SK-N-MC (cell line): ENCODE measurements around the gene PLEKHG5.
"Not testable (repeated sequence)": the region's sequence is repeated elsewhere in the genome, so short reads cannot be mapped to it uniquely, and the experiment has no call there.

ENCODE experiments used
- DNase-seq: peaks from one replicate; pipeline ENCODE4 v3.0.0-alpha.2; 2011; ENCODE audit warnings: low read depth, low spot score
- H3K27ac ChIP-seq: fragments of 200-600 bp; sonication (generic); 2 replicates; pipeline ENCODE4 v1.5.1; 2016; ENCODE audit warnings: mixed run types
- H3K36me3 ChIP-seq: fragments of 200-600 bp; sonication (generic); 2 replicates; pipeline ENCODE4 v1.6.1; 2017; ENCODE audit warnings: antibody characterized with exemption, low read length, mixed read lengths; ENCODE audit not compliant: insufficient read depth
- H3K4me3 ChIP-seq: fragments of 200-600 bp; sonication (generic); 2 replicates; pipeline ENCODE4 v1.5.1; 2016
- H3K9ac ChIP-seq: fragments of 200-600 bp; sonication (generic); 2 replicates; pipeline ENCODE4 v1.8.0; 2017; ENCODE audit warnings: mixed run types, mixed read lengths; ENCODE audit not compliant: insufficient read length
- H3K9me3 ChIP-seq: fragments of 200-600 bp; sonication (generic); 2 replicates; pipeline ENCODE4 v1.6.1; 2017; ENCODE audit warnings: low read depth, mild to moderate bottlenecking, antibody characterized with exemption, low read length, moderate library complexity, mixed read lengths
- EZH2 ChIP-seq: fragments of 200-600 bp; sonication (generic); IDR thresholded peaks from one replicate; pipeline ENCODE4 v1.6.1; 2017; ENCODE audit warnings: antibody characterized with exemption
- FOXP2 ChIP-seq: optimal IDR thresholded peaks from 2 replicates; pipeline ENCODE3; 2011; ENCODE audit warnings: mild to moderate bottlenecking, moderate library complexity; ENCODE audit not compliant: insufficient read depth; ENCODE audit errors: extremely low read length, control extremely low read depth
- POLR2AphosphoS5 ChIP-seq: IDR thresholded peaks from 2 replicates; pipeline ENCODE4 v1.6.1; 2012; ENCODE audit warnings: mild to moderate bottlenecking, low read depth, low read length, borderline replicate concordance

Gene PLEKHG5

DNA sequence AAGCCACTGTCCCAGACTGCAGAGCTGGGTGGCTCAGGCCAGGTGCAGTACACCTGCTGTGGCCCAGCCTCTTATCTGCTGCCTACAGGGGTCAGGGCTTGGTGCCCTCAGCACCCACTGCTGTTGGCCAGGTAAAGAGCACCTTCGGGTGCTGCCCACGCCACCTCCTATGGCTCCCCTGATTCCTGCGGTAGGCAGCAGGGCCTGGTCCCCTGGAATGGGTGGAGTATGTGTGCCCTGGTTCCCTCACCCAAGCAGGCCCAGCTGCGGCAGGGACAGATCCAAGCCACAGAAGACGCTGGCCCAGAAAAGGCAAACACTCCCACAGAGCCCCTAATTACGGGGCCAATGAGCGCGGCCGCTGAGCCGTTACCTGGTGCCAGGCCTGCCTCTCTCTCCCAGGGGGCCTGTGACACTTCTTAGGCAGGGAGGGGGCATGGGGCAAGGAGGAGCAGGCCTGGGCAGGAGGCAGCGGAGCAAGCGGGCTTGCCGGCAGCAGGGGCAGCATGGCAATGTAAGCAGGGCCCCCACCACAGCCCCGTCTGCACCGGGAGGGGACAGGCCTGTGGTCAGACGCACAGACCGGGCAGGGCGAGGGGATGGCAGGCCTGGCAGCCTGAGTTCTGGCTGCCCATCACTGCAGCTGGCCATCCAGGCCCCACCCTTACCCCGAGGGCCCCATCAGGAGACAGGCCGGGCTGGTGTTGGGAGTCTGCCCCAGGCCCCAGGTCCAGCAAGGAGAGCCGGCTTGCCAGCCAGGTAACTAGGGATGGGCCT lies 47.9 kb downstream of the PLEKHG5 start:
- Histone ChIP-seq H3K9ac (no peak overlapping the region), H3K4me3 (no peak overlapping the region), H3K36me3 (no peaks in the 10 kb centered on the region), H3K27ac (no peak overlapping the region), H3K9me3 (no peaks in the 10 kb centered on the region)
- no peak for TF ChIP-seq FOXP2
- TF ChIP-seq EZH2 = no peak
- no peak for TF ChIP-seq POLR2AphosphoS5
- DNase-seq = no peak

DNA sequence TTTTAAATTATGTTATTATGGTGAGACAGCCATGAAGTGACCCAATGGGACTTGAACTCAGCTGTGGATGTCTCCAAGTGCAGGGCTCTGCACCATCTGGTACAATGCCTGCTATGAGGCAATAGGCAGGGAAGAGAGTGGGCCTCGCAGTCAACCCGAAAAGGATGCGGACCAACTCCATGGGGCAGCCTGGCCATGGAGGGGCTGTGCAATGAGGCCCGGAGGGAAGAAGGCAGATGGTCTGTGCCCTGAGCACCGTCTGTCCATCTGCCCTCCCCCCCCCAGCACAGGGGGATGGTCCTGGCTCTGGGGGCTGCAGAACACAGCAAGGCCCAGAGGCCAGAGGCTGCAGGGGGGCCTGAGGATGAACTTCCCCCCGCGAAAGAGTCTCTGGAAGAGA lies 49.9 kb downstream of the PLEKHG5 start:
- Histone ChIP-seq H3K9me3 (no peaks in the 10 kb centered on the region), H3K36me3 (no peaks in the 10 kb centered on the region), H3K9ac (no peak overlapping the region), H3K27ac (no peak overlapping the region), H3K4me3 (no peak overlapping the region)
- no peak for TF ChIP-seq EZH2
- TF ChIP-seq FOXP2 = no peak
- no peak for TF ChIP-seq POLR2AphosphoS5
- no peak for DNase-seq

DNA sequence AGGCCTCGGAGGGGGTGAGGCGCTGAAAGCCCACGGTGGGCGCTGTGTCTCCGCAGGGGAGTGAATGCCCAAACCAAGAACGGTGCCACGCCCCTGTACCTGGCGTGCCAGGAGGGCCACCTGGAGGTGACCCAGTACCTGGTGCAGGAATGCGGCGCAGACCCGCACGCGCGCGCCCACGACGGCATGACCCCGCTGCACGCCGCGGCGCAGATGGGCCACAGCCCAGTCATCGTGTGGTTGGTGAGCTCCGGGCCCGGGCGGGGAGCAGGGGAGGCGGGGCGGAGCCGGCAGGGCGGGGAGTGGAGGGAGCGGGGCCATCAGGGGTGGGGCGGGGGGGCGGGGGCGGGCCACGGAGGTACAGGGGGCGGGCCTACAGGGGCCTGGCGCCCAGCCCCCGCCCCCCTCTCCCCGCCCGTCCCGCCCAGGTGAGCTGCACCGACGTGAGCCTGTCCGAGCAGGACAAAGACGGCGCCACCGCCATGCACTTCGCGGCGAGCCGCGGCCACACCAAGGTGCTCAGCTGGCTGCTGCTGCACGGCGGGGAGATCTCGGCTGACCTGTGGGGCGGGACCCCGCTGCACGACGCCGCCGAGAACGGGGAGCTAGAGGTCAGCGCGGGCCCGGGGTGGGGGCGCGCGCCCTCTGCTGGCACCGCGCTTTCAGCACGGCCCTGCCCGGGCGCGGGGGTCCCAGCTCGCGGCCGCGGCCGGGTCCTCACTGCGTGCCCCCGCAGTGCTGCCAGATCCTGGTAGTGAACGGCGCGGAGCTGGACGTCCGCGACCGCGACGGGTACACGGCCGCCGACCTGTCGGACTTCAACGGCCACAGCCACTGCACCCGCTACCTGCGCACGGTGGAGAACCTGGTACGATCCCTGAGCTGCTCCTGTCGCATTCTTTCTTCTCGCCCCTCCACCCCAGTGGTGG lies 51.0 kb downstream of the PLEKHG5 start:
- no peak overlapping the region for H3K9ac ChIP-seq
- peak overlapping the region; percentile 58 for H3K4me3 ChIP-seq
- H3K9me3 ChIP-seq = no peaks in the 10 kb centered on the region
- TF ChIP-seq FOXP2 (no peak), POLR2AphosphoS5 (no peak), EZH2 (no peak)
- no peak for DNase-seq
- no peaks in the 10 kb centered on the region for H3K36me3 ChIP-seq
- no peak overlapping the region for H3K27ac ChIP-seq

DNA sequence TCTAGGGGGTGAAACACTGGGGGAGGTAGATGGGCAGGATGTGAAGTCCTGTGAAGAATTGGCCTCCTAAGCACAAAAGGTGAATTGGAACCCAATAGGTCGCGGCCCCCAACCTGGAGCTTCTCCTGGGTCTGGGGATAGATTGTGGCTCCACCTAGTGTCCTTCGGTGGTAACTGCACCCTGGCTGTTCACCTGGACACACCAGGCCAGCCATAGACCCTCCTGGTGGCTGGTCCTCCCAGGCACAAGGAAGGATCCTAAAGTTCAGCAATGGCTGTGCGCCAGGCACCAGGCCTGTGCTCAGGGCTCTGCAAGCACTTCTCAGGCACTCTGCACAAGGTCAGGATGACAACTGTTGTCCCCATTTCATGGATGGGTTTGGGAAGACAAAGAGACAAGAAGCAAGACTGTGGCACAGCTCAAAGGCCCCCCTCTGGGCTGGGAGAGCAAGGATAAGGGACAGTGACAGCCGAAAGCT lies 53.4 kb downstream of the PLEKHG5 start:
- DNase-seq = no peak
- Histone ChIP-seq H3K9me3 (no peaks in the 10 kb centered on the region), H3K4me3 (no peak overlapping the region), H3K27ac (no peak overlapping the region), H3K36me3 (no peaks in the 10 kb centered on the region), H3K9ac (no peak overlapping the region)
- TF ChIP-seq FOXP2 (no peak), EZH2 (no peak), POLR2AphosphoS5 (no peak)

DNA sequence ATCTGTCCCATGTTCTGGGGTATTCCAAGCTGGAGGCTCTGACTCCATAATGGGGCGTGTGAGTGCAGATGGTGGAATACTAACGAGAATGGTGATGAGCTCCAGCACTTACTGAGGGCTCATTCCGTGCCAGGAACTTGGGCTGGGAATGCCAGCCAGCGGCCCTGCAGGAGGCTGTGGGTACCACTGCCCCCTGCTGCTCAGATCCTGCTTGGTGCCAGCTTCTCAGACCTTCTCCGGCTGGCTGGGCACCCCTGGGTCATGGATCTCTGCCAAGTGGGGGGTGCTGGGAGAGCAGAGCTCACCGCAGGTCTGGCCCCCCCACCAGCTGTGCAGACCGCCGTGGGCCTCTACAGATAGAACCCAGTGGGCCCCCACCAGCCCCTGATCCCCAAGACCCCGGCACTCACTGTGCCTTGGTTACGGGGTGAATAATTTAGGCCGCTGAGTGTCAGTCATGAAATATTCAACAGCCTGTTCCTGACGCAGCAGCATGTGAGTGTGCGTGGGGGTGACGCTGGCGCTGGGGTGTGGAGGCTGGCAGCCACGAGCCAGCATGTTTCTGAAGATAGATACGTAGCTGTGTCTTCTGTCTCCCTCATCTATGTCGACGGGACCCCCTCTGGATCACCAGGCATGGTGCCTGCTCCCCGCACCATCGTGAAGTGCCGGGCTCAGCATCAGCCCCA lies 54.3 kb downstream of the PLEKHG5 start:
- not testable (repeated sequence) for H3K27ac ChIP-seq, H3K4me3 ChIP-seq, H3K9me3 ChIP-seq, DNase-seq, H3K36me3 ChIP-seq, H3K9ac ChIP-seq

DNA sequence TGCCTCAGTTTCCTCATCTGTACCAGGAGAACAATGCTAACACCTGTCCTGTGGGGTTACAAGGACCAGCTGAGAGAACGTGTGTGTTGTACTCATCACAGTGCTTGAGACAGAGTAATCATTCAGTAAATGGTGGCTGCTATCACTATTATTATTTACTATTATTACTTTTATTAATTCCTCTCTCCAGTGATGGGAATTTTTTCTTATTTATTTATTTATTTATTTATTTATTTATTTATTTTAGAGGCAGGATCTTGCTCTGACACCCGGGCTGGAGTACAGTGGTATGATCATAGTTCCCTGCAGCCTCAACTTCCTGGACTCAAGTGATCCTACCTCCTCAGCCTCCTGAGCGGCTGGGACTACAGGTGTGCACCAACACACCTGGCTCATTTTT lies 55.2 kb downstream of the PLEKHG5 start:
- not testable (repeated sequence) for H3K9ac ChIP-seq, H3K27ac ChIP-seq, H3K9me3 ChIP-seq, H3K36me3 ChIP-seq, H3K4me3 ChIP-seq, DNase-seq

DNA sequence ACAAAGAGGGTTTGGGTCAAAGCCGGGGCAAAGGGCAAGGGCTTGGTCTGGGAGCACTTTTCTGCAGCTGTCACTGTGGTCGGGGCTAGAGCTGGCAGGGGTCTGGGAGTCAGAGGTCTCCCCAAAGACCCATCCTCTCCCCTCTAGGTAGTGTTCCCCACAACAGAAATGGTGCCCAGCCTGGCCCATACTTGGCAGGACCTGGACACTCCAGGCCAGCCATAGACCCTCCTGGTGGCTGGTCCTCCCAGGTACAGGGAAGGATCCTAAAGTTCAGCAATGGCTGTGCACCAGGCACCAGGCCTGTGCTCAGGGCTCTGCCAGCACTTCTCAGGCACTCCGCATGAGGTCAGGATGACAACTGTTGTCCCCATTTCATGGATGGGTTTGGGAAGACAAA lies 55.9 kb downstream of the PLEKHG5 start:
- Histone ChIP-seq H3K36me3 (no peaks in the 10 kb centered on the region), H3K4me3 (no peak overlapping the region), H3K9me3 (no peaks in the 10 kb centered on the region), H3K27ac (no peak overlapping the region), H3K9ac (no peak overlapping the region)
- no peak for TF ChIP-seq FOXP2
- TF ChIP-seq POLR2AphosphoS5 = no peak
- no peak for TF ChIP-seq EZH2
- DNase-seq = no peak

DNA sequence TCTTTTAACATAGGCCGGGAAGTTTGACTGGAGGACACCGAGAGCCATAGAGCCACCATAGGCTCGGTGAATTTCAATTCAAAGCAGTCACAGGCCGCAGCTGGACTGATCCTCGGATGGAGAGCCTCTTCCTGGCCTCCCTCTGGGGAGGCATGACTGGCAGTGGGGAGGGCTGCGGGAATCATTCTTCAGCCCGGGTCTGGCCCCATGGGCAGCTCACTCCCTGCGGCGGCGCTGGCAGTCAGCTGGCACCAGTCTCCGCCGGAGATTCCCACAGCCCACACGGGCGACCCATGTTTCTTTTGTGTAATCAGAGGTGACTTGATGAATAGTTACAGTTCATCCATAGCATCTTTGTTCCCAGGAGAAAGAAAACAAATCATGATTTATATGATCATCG lies 56.3 kb downstream of the PLEKHG5 start:
- Histone ChIP-seq H3K9ac (no peak overlapping the region), H3K36me3 (no peaks in the 10 kb centered on the region), H3K4me3 (no peak overlapping the region), H3K27ac (no peak overlapping the region), H3K9me3 (no peaks in the 10 kb centered on the region)
- no peak for DNase-seq
- TF ChIP-seq EZH2 = no peak
- TF ChIP-seq POLR2AphosphoS5 = no peak
- TF ChIP-seq FOXP2 = no peak
